ENCODE data around the gene ADARB2.
"Not testable (repeated sequence)": the region's sequence is repeated elsewhere in the genome, so short reads cannot be mapped to it uniquely, and the experiment has no call there.

The ADARB2 gene

DNA sequence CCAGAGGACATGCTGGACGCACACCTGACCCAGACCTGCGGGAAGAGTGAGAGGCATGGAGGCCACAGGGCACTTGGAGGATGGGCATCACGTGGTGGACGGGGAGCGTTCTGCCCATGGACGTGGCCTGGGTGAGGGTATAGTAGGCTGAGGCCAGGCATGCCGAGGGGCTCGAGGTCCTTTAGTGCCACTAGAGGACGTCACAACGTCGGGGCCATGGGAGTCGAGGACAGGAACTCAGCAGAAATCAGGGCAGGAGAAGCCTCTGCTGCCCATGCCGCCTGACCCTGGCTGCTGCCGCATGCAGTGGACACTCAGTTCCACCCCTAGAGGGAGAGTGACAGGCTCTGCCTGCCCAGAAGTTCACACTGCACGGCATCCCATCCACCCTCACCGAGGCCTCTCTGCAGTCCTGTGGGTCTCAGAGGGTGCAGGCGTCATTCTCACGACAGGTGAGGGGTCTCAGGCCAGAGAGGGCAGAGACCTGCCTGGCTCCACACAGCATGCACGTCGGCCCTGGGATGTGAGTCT, 198.7 kb downstream of the ADARB2 start:
- DNase-seq, result no peak

DNA sequence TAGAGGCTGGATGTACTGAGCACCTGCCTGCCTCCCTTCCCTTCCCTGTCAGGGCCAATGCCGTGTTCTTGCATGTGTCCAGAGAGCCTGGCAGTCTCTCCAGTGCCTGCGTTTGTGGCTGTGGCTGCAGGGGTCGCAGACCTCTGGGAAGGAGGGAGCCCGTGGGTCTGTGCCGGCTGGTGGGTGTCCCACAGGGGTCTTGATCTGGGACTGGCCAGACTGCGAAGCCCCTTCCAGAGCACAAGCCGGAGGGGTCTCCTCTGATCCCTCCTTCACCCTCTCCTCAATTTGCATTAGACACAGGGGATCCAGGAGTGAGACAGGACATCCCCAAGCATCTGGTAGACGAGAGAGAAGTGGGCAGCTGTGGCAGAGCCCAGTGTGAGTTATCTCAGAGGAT, 199.2 kb downstream of the ADARB2 start:
- DNase-seq, result no peak

DNA sequence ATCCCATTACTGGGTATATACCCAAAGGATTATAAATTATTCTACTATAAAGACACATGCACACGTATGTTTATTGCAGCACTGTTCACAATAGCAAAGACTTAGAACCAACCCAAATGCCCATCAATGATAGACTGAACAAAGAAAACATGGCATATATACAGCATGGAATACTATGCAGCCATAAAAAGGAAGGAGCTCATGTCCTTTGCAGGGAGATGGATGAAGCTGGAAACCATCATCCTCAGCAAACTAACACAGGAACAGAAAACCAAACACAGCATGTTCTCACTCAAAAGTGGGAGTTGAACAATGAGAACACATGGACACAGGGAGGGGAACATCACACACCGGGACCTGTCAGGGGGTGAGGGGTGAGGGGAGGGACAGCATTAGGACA, 199.9 kb downstream of the ADARB2 start:
- not testable (repeated sequence) for DNase-seq

DNA sequence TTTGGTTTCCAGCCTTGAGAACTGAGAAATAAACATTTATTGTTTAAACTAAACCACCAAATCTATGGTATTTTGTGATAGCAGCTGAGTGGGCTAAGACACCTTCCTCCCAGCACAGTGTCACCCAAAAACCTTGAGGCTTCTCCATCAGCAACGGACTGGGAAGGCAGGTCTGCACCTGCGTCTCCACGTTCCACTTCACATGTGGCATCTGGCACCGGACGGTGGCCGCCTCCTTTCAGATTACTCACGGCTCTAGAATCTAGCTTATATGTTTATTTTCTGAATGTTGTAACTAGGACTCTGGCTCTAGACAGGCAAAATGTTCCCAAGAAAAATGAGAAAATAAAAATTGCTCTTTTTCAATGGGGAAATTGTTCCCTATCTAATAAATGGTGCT, 201.0 kb downstream of the ADARB2 start:
- no peak for DNase-seq

DNA sequence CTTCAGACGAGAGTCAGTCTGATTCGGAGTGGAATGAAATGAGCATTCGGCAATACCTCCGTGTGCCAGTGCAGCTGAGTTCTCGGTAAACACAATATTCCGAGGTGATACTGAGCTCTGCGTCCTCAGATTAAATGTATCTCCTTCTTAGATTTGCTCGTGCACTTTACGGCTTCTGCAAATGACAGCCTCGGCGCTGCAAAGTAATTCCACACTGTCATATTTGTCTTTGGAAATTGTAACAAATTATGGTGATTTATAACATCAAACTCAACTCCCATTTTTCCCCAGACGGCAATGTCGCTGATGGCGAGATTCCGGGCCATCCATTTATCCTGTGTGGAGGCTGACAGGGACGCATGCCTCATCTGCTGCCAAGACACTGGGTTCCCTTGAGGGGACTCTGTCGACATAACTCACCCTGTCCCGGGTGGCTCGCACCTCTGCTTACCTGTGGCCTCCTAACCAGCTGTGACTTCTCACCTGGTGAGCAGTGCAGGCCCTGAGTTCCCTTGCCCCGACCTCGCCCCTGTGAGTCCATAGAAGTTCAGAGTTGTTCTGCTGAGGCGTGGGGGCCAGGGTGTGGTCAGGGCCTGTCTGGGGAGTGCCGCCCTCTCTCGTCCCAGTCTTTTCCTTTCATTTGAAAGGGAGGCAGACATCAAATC, 201.9 kb downstream of the ADARB2 start:
- DNase-seq, result no peak

DNA sequence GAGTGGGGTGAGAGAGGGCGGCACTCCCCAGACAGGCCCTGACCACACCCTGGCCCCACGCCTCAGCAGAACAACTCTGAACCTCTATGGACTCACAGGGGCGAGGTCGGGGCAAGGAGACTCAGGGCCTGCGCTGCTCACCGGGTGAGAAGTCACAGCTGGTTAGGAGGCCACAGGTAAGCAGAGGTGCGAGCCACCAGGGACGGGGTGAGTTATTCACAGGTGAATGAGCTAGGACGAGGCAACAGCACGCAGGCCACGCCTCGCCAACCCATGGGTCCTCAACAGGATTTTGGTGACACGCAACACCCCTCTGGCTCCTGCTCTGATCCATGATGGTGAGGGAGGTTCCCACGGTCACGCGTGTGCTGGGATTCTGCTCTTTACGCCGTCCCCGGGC, 202.5 kb downstream of the ADARB2 start:
- DNase-seq, result no peak

DNA sequence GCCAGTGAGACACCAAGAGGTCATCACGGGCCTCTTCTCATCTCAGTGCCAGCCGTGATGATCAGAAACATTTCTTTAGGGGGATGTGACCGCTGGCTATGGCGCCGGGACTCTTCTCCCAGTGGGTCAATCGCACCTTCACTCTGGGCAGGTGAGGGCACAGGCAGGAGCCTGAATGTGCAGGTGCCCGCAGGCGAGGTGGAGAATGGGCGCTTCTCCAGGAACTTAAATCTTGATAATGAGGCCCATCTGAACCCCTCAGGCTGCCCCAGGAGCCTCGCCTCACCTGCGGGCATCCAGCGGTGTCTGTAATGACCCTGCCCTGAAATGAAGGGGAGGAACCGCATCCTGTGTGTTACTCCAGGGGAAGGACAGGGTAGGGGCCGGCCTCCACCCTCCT, 204.7 kb downstream of the ADARB2 start:
- no peak for DNase-seq

DNA sequence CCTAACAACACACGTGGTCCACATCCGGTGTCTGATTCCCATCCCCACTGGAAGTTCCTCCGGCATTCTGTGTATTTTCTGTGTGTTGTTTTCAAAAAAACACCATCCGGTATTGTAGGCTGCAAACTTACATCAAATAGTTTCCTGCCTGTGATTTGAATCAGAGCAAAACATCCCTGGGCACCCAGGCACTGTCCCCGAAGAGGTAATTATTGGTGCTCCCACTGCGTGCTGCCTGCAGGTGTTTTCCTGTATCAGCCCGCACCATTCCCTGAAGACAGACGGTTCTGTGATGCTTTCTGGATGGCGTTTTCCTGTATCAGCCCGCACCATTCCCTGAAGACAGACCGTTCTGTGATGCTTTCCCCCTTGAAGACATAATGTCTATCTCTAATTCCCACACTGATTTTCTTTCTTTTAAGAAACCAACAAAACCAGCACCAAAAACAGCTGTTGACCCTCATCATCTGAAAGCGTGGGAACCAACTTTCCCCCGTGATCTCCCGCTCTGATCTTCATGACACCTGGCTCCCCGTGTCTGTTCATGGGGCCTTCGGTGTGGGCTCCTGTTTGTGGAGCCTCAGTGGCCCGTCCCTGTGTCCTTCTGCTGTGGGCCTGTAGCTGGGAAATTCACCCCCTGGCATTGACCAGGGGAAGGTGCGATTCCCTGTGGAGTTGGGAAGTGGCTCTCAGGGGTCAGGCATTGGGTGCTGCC, 205.3 kb downstream of the ADARB2 start:
- no peak for DNase-seq

DNA sequence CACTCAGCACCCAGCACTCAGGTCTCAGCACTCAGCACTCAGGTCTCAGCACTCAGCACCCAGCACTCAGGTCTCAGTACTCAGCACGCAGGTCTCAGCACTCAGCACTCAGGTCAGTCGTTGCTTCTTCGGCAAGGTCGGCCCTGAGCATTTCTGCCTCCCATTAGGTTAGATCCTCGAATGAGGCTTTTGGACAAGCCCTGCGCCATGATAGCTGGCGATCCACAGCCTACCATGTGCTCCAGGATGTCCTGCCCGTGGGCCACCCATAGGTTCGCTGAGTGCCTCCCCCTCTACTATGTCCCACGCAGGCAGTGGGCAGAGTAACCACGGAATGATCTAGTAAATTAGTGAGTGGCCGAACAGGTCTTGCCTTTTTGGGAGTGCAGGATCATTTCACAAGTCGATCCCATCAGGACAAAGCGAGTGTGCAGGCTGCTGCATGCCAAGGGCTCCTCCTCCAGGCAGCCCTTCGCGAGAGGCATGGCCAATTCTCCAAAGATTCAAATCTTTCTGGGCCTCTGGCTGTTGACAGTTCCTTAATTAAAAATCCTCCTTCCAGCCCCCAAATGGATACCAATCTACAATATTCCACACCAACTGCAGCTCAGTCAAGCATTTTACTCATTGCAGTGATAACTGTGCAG, 206.3 kb downstream of the ADARB2 start:
- no peak for DNase-seq

DNA sequence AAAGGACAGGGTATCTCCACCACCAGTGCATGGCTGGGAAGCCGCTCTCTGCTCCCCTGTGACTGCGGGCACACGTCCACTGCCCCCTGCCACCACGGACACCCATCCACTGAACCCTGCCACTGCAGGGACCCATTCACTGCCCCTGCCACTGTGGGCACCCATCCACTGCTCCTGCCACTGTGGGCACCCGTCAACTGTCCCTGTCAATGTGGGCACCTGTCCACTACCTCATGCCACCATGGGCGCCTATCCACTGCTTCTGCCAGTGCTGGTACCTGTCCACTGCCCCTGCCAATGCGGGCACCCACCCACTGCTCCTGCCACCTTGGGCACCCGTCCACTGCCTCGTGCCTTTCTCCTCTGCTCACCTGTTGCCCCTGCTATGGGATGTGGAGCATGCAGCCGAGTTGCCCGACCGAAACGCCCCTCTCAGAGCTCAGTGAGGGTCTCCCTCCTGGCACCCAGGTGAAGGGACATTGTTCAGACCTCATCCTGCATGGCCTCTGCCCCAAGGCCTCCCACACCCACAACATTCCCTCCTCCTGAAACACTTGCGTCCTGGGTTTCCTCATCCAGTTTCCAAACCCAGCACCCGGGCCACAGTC, 207.4 kb downstream of the ADARB2 start:
- DNase-seq, result no peak

DNA sequence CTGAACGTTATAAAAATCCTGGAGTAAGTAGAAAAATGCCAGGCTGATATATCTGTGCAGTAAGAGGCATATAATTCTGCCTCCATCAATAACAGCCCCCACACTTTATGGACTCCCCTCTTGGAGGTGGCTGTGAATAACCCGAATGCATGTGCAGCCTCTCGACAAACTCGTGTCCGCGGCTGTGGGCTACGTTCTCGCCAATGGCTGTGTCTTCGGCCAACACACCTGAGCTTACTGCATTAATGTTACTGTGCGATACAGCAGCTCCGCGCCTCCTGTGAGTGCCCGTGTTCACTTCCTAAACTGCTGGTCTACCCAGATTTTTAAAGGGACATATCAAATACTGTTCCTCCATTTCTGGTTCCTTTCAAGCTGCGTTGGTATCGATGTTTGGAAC, 209.4 kb downstream of the ADARB2 start:
- DNase-seq, result no peak

DNA sequence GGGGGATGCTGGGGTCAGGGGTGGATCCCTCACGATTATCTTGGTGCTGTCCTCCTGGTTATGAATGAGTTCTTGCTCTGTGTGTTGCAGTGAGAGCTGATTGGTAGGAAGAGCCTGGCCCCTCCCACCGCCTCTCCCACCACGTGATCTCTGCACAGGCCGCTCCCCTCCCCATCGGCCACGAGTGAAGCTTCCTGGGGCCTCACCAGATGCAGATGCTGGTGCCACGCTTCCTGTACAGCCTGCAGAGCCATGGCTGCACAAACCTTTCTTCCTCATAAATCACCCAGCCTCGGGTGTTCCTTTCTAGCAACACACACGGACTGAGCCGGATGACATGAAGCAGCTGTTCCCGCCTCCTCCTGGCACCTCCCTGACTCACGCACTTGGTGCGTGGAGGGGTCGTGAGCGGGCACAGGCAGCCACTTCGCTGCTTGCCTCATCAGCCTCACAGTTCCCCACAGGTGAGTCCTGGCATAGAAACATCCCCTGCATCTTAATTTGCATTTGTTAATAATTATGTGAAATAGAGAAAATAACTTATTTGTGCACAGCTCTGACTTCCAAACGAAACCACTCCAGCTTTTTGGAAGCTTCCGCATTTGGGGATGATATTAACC, 210.8 kb downstream of the ADARB2 start:
- DNase-seq, result no peak

DNA sequence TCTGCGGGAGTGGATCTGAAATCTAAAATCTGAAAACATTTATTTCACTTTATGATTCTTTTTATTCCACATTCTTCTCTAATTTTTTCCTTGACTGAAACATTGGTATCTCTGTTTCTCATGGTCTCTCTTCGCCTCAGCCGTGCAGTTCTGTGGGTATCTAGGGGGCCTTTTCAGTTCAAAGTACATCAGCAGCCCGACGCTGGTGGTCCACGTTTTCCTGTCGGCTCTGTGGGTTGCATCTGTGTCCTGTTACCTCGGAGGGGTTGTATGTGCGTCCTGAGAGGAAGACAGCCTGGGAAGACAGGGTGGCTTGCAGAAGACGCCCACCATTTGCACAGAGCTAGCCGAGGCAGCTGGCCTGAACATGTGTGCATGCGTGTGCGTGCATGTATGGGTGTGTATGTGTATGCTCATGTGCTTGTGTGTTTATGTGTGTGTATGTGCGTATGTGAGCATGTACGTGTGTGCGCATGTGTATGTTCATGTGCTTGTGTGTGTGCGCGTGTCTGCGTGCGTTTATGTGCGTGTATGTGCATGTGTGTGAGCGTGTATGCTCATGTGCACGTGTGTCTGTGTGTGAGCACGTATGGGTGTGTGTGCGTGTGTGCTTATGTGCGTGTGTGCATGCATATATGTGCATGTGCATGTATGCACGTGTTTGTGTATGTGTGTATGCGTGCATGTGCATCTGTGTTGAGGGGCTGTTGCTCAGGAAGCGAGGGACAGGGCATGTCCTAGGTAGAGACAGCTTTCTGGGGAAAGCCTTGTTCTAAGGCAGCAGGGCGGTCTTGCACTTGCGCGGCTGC, 211.8 kb downstream of the ADARB2 start:
- DNase-seq, result no peak

DNA sequence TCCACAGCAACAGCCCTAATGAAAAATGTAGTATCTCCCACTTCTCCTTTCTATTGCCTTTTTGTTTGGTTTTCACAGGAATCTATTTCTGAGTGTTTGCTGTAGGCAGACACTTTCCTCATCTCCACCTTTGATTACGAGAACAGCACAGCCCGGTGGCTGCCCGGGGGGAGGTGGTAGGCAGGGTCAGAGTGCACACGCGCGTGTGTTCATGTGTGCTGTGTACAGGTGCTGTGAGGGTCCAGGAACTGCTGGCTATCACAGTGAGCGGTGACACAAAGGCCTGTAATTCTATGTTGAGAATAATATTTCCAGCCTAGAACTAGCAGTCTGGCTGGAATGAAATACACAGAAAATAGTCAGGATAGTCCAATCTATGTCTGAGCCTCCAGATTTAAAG, 212.8 kb downstream of the ADARB2 start:
- no peak for DNase-seq

DNA sequence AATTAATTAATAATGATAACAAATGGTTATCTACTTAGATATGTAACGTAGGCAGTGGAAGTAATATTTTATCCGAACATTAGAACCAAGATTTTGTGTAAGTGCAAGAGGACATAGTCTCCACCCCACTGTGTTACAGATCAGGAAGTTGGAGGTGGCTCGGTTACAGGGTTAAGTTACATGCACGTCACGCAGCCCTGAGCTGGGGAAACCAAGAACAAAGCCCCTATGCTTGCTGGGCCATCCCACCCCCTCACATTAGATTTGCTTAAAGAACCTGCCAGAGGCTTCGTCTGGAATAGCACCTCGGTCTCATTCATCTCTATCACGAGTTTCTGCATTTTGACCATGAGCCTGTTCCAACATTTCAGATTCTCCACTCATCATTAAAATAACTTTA, 214.1 kb downstream of the ADARB2 start:
- DNase-seq, result no peak

DNA sequence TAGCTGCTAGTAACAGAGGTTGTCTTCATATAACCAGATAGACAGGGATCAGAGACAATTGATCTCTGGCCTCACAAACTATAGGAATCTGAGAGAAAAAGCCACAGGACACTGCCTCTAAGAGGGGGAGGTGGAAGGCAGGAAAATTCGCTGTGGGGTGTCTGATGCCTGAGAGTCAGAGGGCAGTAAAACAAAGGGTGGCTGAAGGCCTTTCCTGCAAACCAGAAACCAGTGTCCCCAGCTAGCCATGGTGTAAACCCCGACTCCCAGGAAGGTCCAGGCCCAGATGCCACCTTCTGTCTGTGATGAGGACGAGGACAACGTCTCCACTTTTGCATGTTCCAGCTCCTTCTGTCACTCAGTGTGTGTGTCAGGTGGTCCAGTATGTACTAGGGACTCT, 215.1 kb downstream of the ADARB2 start:
- no peak for DNase-seq

DNA sequence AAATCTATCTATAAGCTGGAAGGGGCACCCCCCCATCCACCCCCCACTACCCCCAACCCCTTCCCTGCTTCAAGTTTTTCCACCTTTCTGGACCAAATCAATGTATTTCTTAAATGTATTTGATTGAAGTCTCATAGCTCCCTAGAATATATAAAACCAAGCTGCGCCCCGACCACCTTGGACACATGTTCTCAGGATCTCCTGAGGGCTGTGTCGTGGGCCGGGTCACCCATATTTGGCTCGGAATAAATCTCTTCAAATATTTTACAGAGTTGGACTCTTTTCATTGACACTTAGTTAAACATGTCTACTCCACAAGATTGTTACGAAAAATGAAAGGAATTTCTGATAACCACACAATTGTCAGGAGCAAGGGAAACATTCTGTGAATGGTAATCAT, 215.6 kb downstream of the ADARB2 start:
- DNase-seq, result no peak

DNA sequence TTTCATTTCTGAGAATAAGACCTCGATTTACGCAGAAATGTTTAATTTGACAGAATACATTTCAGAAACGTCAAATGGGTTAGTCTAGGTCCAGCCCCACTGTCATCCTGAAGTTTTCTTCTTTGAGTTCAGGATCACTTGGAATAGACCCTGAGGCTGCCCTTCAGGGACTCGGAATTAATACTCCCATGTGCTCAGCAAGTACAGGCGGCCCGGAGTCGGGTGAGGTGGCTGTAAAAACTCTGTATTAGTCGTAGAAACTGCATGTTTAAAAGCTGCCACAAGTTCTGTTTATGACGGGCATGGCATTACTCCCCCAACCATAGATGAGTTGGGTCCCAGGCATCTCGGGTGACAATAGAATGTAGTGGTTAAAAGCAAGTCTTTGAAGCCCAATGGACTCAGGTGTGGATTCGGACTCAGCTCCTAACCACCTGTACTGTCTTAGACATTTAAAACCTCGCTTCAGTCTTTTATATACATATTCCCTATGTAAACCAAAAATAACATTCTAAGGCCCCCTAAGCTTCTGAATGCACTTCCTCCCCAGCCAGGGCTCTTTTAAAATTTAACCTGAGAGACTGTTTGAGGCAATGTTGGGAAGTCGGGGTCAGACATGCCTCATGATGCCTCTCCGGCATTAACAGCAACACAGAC, 216.3 kb downstream of the ADARB2 start:
- DNase-seq, result no peak

DNA sequence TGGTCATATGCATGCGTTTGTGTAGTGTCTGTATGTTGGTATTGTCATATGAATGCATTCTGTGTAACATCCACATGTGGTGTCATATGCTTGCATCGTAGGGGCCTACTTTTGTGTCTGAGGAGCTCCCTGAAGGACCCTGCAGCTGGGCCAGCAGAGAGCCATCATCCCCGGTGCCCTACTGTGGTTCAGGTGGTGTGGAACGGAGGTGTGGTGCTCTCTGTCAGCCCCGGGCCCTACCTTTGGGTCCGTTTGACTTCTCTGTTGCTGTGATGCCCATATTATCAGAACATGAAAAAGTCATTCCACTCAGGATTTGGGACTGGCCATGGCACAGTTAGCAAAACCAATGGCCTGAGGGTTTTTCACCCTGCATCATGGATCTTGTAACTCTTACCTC, 217.9 kb downstream of the ADARB2 start:
- no peak for DNase-seq

DNA sequence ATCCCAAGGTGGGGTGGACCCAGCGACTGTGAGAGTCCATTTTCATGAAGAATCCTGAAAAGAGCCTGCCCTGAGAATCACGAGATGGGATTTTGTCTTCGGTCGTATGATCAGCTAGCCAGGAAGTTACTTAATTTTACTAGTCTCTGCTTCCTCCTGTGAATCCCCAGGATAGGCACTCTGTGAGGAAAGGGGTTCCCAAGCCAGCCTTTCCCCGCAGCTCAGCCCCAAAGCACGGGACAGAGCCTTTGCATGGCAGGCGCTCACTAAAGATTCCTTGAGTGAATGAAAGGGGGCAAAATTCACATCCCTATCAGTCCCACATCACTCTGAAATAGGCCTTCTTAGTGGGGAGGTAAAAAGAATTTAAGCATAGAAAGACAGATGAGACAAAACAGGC, 219.6 kb downstream of the ADARB2 start:
- no peak for DNase-seq

DNA sequence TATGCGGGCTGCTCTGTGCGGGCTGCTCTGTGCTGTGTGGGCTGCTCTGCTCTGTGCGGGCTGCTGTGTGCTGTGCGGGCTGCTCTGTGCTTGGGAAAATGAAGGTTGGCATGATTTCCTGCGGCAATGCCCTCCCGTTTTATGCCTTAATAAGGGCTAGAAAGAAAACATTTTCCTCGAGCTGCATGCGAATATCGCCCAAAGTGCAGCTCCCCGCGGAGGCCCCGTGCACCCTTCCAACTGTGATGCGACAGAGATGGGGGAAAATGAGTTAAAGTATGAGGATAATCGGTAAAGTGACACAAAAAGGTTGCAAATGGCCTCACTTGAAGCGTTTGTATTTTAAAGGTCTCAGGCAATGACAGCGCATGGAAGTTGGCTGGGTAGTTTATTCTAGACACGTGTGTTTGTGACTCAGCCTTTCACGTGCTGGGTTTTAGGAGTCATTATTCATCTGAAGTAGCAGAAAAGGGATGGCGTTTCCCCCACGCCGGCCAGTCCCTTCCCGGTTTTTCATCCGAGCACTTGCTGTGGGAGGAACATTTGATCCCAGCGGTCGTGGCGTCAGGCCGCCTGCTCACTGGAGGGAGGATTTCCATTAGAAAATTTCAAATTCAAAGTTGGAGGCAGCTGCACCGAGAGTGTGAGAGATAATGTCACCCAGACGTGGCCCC, 220.7 kb downstream of the ADARB2 start:
- DNase-seq, result no peak

All from activated CD4-positive, alpha-beta T cell treated with anti-CD3 and anti-CD28 coated beads for 48 hours (primary cell).